Measurements from ENCODE around the gene PKN3.

GRCh38 chr9:128731691-128732090 is 29.4 kb downstream of the PKN3 start:
- TF ChIP-seq EP300 (IDR thresholded peaks at IDR 0.05; ENCODE audit: low read depth): no peak
- TF ChIP-seq, protein P1, sequence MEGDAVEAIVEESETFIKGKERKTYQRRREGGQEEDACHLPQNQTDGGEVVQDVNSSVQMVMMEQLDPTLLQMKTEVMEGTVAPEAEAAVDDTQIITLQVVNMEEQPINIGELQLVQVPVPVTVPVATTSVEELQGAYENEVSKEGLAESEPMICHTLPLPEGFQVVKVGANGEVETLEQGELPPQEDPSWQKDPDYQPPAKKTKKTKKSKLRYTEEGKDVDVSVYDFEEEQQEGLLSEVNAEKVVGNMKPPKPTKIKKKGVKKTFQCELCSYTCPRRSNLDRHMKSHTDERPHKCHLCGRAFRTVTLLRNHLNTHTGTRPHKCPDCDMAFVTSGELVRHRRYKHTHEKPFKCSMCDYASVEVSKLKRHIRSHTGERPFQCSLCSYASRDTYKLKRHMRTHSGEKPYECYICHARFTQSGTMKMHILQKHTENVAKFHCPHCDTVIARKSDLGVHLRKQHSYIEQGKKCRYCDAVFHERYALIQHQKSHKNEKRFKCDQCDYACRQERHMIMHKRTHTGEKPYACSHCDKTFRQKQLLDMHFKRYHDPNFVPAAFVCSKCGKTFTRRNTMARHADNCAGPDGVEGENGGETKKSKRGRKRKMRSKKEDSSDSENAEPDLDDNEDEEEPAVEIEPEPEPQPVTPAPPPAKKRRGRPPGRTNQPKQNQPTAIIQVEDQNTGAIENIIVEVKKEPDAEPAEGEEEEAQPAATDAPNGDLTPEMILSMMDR (IDR thresholded peaks at IDR 0.05): no peak
- no peak for TF ChIP-seq POLR2A (IDR thresholded peaks at IDR 0.05)
